ENCODE results near the gene HNF4A.
"Not testable (repeated sequence)": the region's sequence is repeated elsewhere in the genome, so short reads cannot be mapped to it uniquely, and the experiment has no call there.

Gene HNF4A

DNA sequence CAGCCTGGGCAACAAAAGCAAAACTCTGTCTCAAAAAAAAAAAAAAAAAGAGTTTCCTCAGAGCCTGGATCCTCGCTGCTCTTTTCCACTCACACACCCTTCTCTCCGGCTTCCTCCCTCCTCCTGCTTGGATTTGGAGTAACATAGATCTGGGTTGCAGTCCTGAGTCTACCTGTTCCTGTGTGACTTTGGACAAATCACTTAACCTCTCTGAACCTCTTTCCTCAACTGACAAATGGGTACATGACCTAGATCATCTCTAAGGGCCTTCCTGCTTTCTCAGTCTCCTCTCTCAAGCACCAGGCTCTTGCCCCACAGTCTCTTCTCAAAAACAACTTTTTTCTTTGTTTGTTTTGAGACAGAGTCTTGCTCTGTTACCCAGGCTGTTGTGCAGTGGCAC, 24.3 kb upstream of the HNF4A start:
- Histone ChIP-seq H3K9ac (ENCODE audit: low read length) (no peak overlapping the region), H3K9me3 (ENCODE audit: low read length) (no peaks in the 10 kb centered on the region), H3K36me3 (ENCODE audit: insufficient read depth, low read length) (no peaks in the 10 kb centered on the region), H3K4me3 (ENCODE audit: low read depth in 1 of 2, low read length in 2 of 2) (no peak overlapping the region), H3K27ac (ENCODE audit: low read depth, low read length) (no peak overlapping the region), H3K4me1 (ENCODE audit: insufficient read depth, low read length) (no peaks in the 10 kb centered on the region), H3K27me3 (ENCODE audit: control insufficient read depth in 1 of 2, insufficient read depth in 2 of 2, low read length in 2 of 2) (peaks cover 0 to 10% of the 10 kb centered on the region in 2 donors)

- Histone ChIP-seq H3K36me3 (ENCODE audit: insufficient read depth, low read length) (no peaks in the 10 kb centered on the region), H3K27me3 (ENCODE audit: control insufficient read depth in 1 of 2, insufficient read depth in 2 of 2, low read length in 2 of 2) (peaks cover 0 to 7% of the 10 kb centered on the region in 2 donors), H3K9ac (ENCODE audit: low read length) (no peak overlapping the region), H3K4me1 (ENCODE audit: insufficient read depth, low read length) (no peaks in the 10 kb centered on the region), H3K27ac (ENCODE audit: low read depth, low read length) (no peak overlapping the region), H3K4me3 (ENCODE audit: low read depth in 1 of 2, low read length in 2 of 2) (no peak overlapping the region), H3K9me3 (ENCODE audit: low read length) (no peaks in the 10 kb centered on the region)
These were observed 21.2 kb upstream of the HNF4A start for GRCh38 chr20:44334306-44334705.

DNA sequence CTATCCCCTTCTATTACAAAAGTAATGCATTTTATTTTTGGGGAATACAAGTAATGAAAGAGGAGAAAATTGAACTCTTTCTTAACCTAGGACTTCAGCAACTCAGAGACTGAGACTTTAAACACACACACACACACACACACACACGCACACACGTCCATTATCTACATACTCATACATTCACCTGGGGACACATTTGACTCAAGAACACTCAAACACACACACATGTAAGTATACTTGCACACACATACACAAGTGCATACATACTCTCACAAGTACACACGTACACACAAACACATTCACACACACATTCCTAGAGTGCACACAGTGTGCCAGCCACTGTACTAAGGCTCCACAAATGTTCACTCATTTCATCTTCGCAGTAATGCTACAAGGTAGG, 20.8 kb upstream of the HNF4A start:
- Histone ChIP-seq H3K9me3 (ENCODE audit: low read length) (no peaks in the 10 kb centered on the region), H3K4me3 (ENCODE audit: low read depth in 1 of 2, low read length in 2 of 2) (no peak overlapping the region), H3K36me3 (ENCODE audit: insufficient read depth, low read length) (no peaks in the 10 kb centered on the region), H3K27ac (ENCODE audit: low read depth, low read length) (no peak overlapping the region), H3K9ac (ENCODE audit: low read length) (no peak overlapping the region), H3K4me1 (ENCODE audit: insufficient read depth, low read length) (no peaks in the 10 kb centered on the region), H3K27me3 (ENCODE audit: control insufficient read depth in 1 of 2, insufficient read depth in 2 of 2, low read length in 2 of 2) (peaks cover 0 to 7% of the 10 kb centered on the region in 2 donors)

DNA sequence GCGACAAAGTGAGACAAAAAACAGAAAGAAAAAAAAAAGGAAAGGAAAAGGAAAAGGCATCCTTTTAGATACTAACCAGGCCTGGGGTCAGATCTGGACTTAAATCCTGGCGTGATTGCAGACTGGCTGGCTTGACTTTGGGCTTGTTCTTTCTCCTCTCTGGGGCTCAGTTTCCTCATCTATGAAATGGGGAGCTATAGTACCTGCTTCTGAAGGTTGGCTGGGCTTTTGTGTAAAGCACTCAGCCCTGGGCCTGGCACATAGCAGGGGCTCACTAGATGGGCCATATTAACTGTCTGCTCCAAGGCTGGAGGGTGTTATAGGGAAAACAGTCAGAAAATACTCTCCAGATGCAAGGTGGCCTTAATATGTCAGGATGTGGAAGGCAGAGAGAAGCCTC, 19.8 kb upstream of the HNF4A start:
- H3K4me3 ChIP-seq (ENCODE audit: low read depth in 1 of 2, low read length in 2 of 2): no peak overlapping the region
- H3K9me3 ChIP-seq (ENCODE audit: low read length): no peaks in the 10 kb centered on the region
- H3K36me3 ChIP-seq (ENCODE audit: insufficient read depth, low read length): no peaks in the 10 kb centered on the region
- H3K27ac ChIP-seq (ENCODE audit: low read depth, low read length): no peak overlapping the region
- H3K4me1 ChIP-seq (ENCODE audit: insufficient read depth, low read length): no peaks in the 10 kb centered on the region
- peaks cover 0 to 7% of the 10 kb centered on the region in 2 donors for H3K27me3 ChIP-seq (ENCODE audit: control insufficient read depth in 1 of 2, insufficient read depth in 2 of 2, low read length in 2 of 2)
- no peak overlapping the region for H3K9ac ChIP-seq (ENCODE audit: low read length)

DNA sequence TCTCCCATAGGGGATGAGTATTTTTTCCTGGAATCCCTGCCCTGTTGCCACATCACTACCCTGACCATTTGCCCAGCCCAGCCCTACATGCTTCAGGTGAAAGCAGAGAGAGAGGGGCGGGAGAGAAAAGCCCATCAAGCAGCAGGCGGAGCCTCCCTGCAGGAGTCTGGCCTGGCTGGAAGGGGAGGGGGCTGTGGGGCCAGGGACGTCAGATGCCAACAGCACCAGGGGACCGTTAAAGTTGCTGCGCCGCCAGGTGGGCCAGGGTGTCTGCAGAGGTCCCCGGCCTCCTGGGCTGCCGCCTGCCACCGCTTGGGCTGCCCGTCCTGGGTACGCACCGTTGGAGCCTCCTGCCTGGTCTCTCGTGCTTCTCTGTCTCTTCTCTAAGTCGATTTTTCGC, 19.4 kb upstream of the HNF4A start:
- H3K27me3 ChIP-seq (ENCODE audit: control insufficient read depth in 1 of 2, insufficient read depth in 2 of 2, low read length in 2 of 2): peaks cover 0 to 7% of the 10 kb centered on the region in 2 donors
- no peaks in the 10 kb centered on the region for H3K36me3 ChIP-seq (ENCODE audit: insufficient read depth, low read length)
- H3K4me3 ChIP-seq (ENCODE audit: low read depth in 1 of 2, low read length in 2 of 2): no peak overlapping the region
- no peaks in the 10 kb centered on the region for H3K4me1 ChIP-seq (ENCODE audit: insufficient read depth, low read length)
- no peak overlapping the region for H3K9ac ChIP-seq (ENCODE audit: low read length)
- no peaks in the 10 kb centered on the region for H3K9me3 ChIP-seq (ENCODE audit: low read length)
- H3K27ac ChIP-seq (ENCODE audit: low read depth, low read length): no peak overlapping the region

DNA sequence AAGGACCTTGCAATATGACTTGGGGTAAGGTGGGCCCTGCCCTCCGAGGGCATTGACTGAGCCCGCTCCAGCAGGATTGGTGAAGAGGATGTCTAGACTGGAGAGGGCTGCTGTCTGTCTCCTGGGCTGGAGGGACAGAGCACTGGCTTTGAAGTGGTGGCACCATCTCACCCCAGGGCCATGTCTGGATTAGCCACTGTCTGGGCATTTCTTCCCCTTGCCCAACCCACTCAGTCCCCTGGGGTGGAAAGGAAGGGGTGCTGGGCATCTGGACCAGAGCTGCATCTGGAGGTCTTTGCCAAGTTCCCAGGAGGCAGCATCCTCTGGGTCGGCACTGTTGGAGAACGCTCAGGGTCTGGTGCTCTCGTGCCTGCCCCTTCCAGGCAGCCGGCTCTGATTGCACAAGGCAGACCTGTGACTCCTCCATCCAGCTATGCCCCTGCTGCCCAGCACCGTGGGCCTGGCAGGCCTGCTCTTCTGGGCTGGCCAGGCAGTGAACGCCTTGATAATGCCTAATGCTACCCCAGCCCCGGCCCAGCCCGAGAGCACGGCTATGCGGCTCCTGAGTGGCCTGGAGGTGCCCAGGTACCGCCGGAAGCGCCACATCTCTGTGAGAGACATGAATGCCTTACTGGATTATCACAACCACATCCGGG, 18.6 kb upstream of the HNF4A start, which contains the start of gene R3HDML:
TSS of gene R3HDML (plus strand) at position 319 of the 656 bp plus-strand sequence. CDS start at position 434, 115 bp downstream.
- no peaks in the 10 kb centered on the region for H3K9me3 ChIP-seq (ENCODE audit: low read length)
- H3K27ac ChIP-seq (ENCODE audit: low read depth, low read length): no peak within 1 kb of the TSS
- H3K27me3 ChIP-seq (ENCODE audit: control insufficient read depth in 1 of 2, insufficient read depth in 2 of 2, low read length in 2 of 2): peaks cover 0 to 7% of the 10 kb centered on the region in 2 donors
- no peaks in the 10 kb centered on the region for H3K4me1 ChIP-seq (ENCODE audit: insufficient read depth, low read length)
- no peaks in the 10 kb centered on the region for H3K36me3 ChIP-seq (ENCODE audit: insufficient read depth, low read length)
- H3K9ac ChIP-seq (ENCODE audit: low read length): no peak within 1 kb of the TSS
- no peak within 1 kb of the TSS for H3K4me3 ChIP-seq (ENCODE audit: low read depth in 1 of 2, low read length in 2 of 2)

DNA sequence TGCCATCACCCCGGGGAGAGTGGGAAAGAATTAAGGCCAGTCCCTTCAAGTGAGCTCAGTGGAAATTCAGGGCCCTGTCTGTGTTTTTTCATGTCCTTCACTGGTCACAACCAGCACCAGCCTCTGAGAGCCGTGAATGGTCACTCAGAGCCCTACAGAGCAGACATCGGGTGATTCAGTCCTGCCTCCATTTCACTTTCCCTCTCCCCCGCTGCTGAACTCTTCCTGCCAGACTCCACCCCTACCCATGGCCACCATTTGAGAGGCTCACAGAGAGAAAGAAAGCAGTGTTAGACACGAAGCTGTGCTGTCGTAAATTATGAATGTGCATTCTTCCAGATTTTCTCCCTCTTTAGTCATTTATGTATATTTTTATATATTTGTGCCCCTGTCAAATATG, 13.3 kb upstream of the HNF4A start:
- Histone ChIP-seq H3K4me3 (ENCODE audit: low read depth in 1 of 2, low read length in 2 of 2) (no peak overlapping the region), H3K9ac (ENCODE audit: low read length) (no peak overlapping the region), H3K4me1 (ENCODE audit: insufficient read depth, low read length) (no peaks in the 10 kb centered on the region), H3K27me3 (ENCODE audit: control insufficient read depth in 1 of 2, insufficient read depth in 2 of 2, low read length in 2 of 2) (peaks cover 0 to 5% of the 10 kb centered on the region in 2 donors), H3K9me3 (ENCODE audit: low read length) (no peaks in the 10 kb centered on the region), H3K36me3 (ENCODE audit: insufficient read depth, low read length) (no peaks in the 10 kb centered on the region), H3K27ac (ENCODE audit: low read depth, low read length) (no peak overlapping the region)

DNA sequence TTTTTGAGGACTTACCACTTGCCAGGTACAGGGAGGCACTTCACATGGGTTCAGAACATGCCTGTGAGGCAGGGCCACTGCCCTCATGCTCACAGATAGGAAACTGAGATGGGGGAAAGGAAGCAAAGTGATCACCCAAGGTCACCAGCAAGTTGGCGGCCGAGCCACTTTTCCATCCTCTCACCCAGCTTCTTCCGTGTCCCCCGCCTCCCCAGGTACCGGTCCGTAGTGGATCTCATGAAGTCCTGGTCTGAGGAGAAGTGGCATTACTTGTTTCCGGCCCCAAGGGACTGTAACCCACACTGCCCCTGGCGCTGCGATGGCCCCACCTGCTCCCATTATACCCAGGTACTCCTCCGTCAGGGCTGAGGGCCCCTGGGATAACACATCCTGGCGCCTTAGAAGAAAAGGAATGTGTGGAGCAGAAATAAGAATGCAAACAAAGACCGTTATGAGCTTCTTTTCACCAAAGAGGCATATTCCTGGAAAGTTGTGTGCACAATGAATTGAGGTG, 12.3 kb upstream of the HNF4A start:
- Histone ChIP-seq H3K9ac (ENCODE audit: low read length) (no peak overlapping the region), H3K9me3 (ENCODE audit: low read length) (no peaks in the 10 kb centered on the region), H3K36me3 (ENCODE audit: insufficient read depth, low read length) (no peaks in the 10 kb centered on the region), H3K27ac (ENCODE audit: low read depth, low read length) (no peak overlapping the region), H3K4me1 (ENCODE audit: insufficient read depth, low read length) (no peaks in the 10 kb centered on the region), H3K27me3 (ENCODE audit: control insufficient read depth in 1 of 2, insufficient read depth in 2 of 2, low read length in 2 of 2) (no peaks in the 10 kb centered on the region), H3K4me3 (ENCODE audit: low read depth in 1 of 2, low read length in 2 of 2) (no peak overlapping the region)

GRCh38 chr20:44344723-44345122, 10.8 kb upstream of the HNF4A start:
- no peak overlapping the region for H3K27ac ChIP-seq (ENCODE audit: low read depth, low read length)
- H3K27me3 ChIP-seq (ENCODE audit: control insufficient read depth in 1 of 2, insufficient read depth in 2 of 2, low read length in 2 of 2): no peaks in the 10 kb centered on the region
- H3K4me1 ChIP-seq (ENCODE audit: insufficient read depth, low read length): no peaks in the 10 kb centered on the region

DNA sequence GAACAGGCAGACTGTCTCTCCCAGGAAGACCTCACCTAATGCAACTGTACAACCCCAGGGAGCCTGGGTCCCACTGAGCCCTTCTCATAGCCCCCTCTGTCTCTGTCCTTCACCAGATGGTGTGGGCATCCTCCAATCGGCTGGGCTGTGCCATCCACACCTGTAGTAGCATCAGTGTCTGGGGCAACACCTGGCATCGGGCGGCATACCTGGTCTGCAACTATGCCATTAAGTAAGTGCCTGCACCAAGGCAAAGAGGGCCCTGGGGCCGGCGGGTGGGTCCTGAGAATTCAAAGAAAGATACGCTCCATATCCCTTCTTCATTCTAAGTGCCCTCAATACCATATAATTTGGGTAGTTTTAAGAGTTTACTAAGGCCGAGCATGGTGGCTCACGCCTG, 10.4 kb upstream of the HNF4A start:
- Histone ChIP-seq H3K27ac (ENCODE audit: low read depth, low read length) (no peak overlapping the region), H3K4me1 (ENCODE audit: insufficient read depth, low read length) (no peaks in the 10 kb centered on the region), H3K4me3 (ENCODE audit: low read depth in 1 of 2, low read length in 2 of 2) (no peak overlapping the region), H3K27me3 (ENCODE audit: control insufficient read depth in 1 of 2, insufficient read depth in 2 of 2, low read length in 2 of 2) (no peaks in the 10 kb centered on the region), H3K9ac (ENCODE audit: low read length) (no peak overlapping the region), H3K9me3 (ENCODE audit: low read length) (no peaks in the 10 kb centered on the region), H3K36me3 (ENCODE audit: insufficient read depth, low read length) (no peaks in the 10 kb centered on the region)

More at GRCh38 chr20:44344723-44345122, 10.8 kb upstream of the HNF4A start:
- no peak overlapping the region for H3K9ac ChIP-seq (ENCODE audit: low read length)
- no peaks in the 10 kb centered on the region for H3K9me3 ChIP-seq (ENCODE audit: low read length)
- no peak overlapping the region for H3K4me3 ChIP-seq (ENCODE audit: low read depth in 1 of 2, low read length in 2 of 2)
- H3K36me3 ChIP-seq (ENCODE audit: insufficient read depth, low read length): no peaks in the 10 kb centered on the region

DNA sequence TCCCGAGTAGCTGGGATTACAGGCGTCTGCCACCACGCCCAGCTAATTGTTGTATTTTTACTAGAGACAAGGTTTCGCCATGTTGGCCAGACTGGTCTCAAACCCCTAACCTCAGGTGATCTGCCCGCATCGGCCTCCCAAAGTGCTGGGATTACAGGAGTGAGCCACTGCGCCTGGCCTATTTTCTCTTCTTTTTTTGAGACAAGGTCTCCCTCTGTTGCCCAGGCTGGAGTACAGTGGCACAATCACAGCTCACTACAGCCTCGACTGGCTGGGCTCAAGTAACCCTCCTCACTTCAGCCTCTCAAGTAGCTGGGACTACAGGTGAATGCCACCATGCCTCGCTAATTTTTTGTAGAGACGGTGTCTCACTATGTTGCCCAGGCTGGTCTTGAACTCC, 9.6 kb upstream of the HNF4A start:
- H3K4me1 ChIP-seq (ENCODE audit: insufficient read depth, low read length); H3K9ac ChIP-seq (ENCODE audit: low read length); H3K27me3 ChIP-seq (ENCODE audit: control insufficient read depth in 1 of 2, insufficient read depth in 2 of 2, low read length in 2 of 2); H3K4me3 ChIP-seq (ENCODE audit: low read depth in 1 of 2, low read length in 2 of 2); H3K27ac ChIP-seq (ENCODE audit: low read depth, low read length); H3K36me3 ChIP-seq (ENCODE audit: insufficient read depth, low read length); H3K9me3 ChIP-seq (ENCODE audit: low read length): not testable (repeated sequence)

- no peaks in the 10 kb centered on the region for H3K27me3 ChIP-seq (ENCODE audit: control insufficient read depth in 1 of 2, insufficient read depth in 2 of 2, low read length in 2 of 2)
These were observed 7.3 kb upstream of the HNF4A start for GRCh38 chr20:44348168-44348659.

More at GRCh38 chr20:44348168-44348659, 7.3 kb upstream of the HNF4A start:
- Histone ChIP-seq H3K27ac (ENCODE audit: low read depth, low read length) (no peak overlapping the region), H3K9me3 (ENCODE audit: low read length) (no peaks in the 10 kb centered on the region), H3K4me3 (ENCODE audit: low read depth in 1 of 2, low read length in 2 of 2) (no peak overlapping the region), H3K9ac (ENCODE audit: low read length) (no peak overlapping the region), H3K36me3 (ENCODE audit: insufficient read depth, low read length) (no peaks in the 10 kb centered on the region), H3K4me1 (ENCODE audit: insufficient read depth, low read length) (no peaks in the 10 kb centered on the region)
